Esophagus (tissue), 2 donors: Measurements from ENCODE around the gene MC1R. TPM values are rescaled to one million over a fixed set of nuclear protein-coding genes. Genes with fewer than 3 reads are reported as not detected.

ENCODE experiments used
- H3K27ac ChIP-seq, 2 donors: one replicate each; pipeline ENCODE4 v1.5.1; 2013; ENCODE audit warnings: low read depth in 2 of 2, mild to moderate bottlenecking in 2 of 2, inconsistent platforms in 1 of 2, low read length in 1 of 2, moderate library complexity in 1 of 2
- H3K27me3 ChIP-seq, 2 donors: one replicate each; pipeline ENCODE4 v1.6.1; 2013; ENCODE audit warnings: low read length in 2 of 2, control low read depth in 1 of 2, mild to moderate bottlenecking in 1 of 2; ENCODE audit not compliant: insufficient read depth in 2 of 2, control insufficient read depth in 1 of 2
- H3K36me3 ChIP-seq, 2 donors: one replicate each; pipeline ENCODE4 v1.6.1; 2013; ENCODE audit warnings: low read length in 1 of 2; ENCODE audit not compliant: control insufficient read depth in 2 of 2, insufficient read depth in 2 of 2
- H3K4me1 ChIP-seq, 2 donors: one replicate each; pipeline ENCODE4 v1.6.1; 2013; ENCODE audit warnings: low read length in 1 of 2; ENCODE audit not compliant: control insufficient read depth in 2 of 2, insufficient read depth in 2 of 2
- H3K4me3 ChIP-seq, 2 donors: one replicate each; pipeline ENCODE4 v1.5.1; 2013; ENCODE audit warnings: low read length in 2 of 2, mild to moderate bottlenecking in 2 of 2, low read depth in 1 of 2, moderate library complexity in 1 of 2
- H3K9me3 ChIP-seq, 2 donors: one replicate each; pipeline ENCODE4 v1.6.1; 2013; ENCODE audit warnings: mild to moderate bottlenecking in 2 of 2, low read depth in 1 of 2, low read length in 1 of 2, moderate library complexity in 1 of 2; ENCODE audit not compliant: control insufficient read depth in 2 of 2, insufficient read depth in 1 of 2
- WGBS, 2 donors: extraction: QIAGEN DNeasy Blood & Tissue Kit; methylation state at CpG; one replicate each; pipeline ENCODE4 v1.1.7; 2013; 5-methylcytosine and 5-hydroxymethylcytosine counted together
- polyA plus RNA-seq, 2 donors: library from polyadenylated mRNA; stranded (reverse); fragments of 200-250 nt; gene quantifications; one replicate each; pipeline ENCODE4 v1.2.3, GENCODE V29; 2013
- donor health status: healthy with polysubstance abuse.
- donor health status: Bipolar disorder and iron deficiency.

The MC1R gene
- polyA plus RNA-seq, 2 donors: 1.3 to 3.3 TPM

- Histone ChIP-seq H3K4me3 (no peak overlapping the region), H3K27me3 (no peaks in the 10 kb centered on the region), H3K9me3 (no peaks in the 10 kb centered on the region), H3K4me1 (peaks cover 0 to 5% of the 10 kb centered on the region in 2 donors), H3K36me3 (peaks cover 25 to 73% of the 10 kb centered on the region in 2 donors), H3K27ac (no peak overlapping the region)
- WGBS, 2 donors: 91 to 92% methylated on average over 26 of the region's 26 CpGs
These were observed 23.0 kb upstream of the MC1R start for GRCh38 chr16:89895482-89896250.

GRCh38 chr16:89897204-89897603 is 21.5 kb upstream of the MC1R start:
- H3K4me1 ChIP-seq: no peaks in the 10 kb centered on the region
- H3K4me3 ChIP-seq: no peak overlapping the region
- no peaks in the 10 kb centered on the region for H3K9me3 ChIP-seq
- H3K36me3 ChIP-seq: peaks cover 24 to 64% of the 10 kb centered on the region in 2 donors
- H3K27ac ChIP-seq: no peak overlapping the region
- no peaks in the 10 kb centered on the region for H3K27me3 ChIP-seq
- 96 to 97% methylated on average over 11 of the region's 11 CpGs for WGBS, 2 donors

GRCh38 chr16:89898201-89898967 is 20.3 kb upstream of the MC1R start:
- H3K4me1 ChIP-seq: no peaks in the 10 kb centered on the region
- peaks cover 23 to 58% of the 10 kb centered on the region in 2 donors for H3K36me3 ChIP-seq
- WGBS, 2 donors: 92 to 94% methylated on average over 36 of the region's 36 CpGs
- H3K9me3 ChIP-seq: no peaks in the 10 kb centered on the region
- no peak overlapping the region for H3K4me3 ChIP-seq
- no peaks in the 10 kb centered on the region for H3K27me3 ChIP-seq
- H3K27ac ChIP-seq: peak overlapping the region in 1 of 2 donors; percentile 40

- 92 to 94% methylated on average over 20 of the region's 20 CpGs for WGBS, 2 donors
- Histone ChIP-seq H3K36me3 (peaks cover 23 to 60% of the 10 kb centered on the region in 2 donors), H3K4me3 (no peak overlapping the region), H3K9me3 (no peaks in the 10 kb centered on the region), H3K27me3 (no peaks in the 10 kb centered on the region), H3K27ac (no peak overlapping the region), H3K4me1 (no peaks in the 10 kb centered on the region)
These were observed 18.7 kb upstream of the MC1R start for GRCh38 chr16:89899879-89900481.

- Histone ChIP-seq H3K9me3 (no peaks in the 10 kb centered on the region), H3K4me3 (no peak overlapping the region), H3K4me1 (no peaks in the 10 kb centered on the region), H3K27me3 (no peaks in the 10 kb centered on the region), H3K36me3 (peaks cover 23 to 62% of the 10 kb centered on the region in 2 donors), H3K27ac (no peak overlapping the region)
- WGBS, 2 donors: 91 to 92% methylated on average over 16 to 17 of the region's 17 CpGs
These were observed 17.8 kb upstream of the MC1R start for GRCh38 chr16:89900885-89901284.

GRCh38 chr16:89902980-89903379 is 15.7 kb upstream of the MC1R start:
- Histone ChIP-seq H3K9me3 (no peaks in the 10 kb centered on the region), H3K4me3 (no peak overlapping the region), H3K27me3 (no peaks in the 10 kb centered on the region), H3K4me1 (no peaks in the 10 kb centered on the region), H3K27ac (no peak overlapping the region), H3K36me3 (peaks cover 34 to 68% of the 10 kb centered on the region in 2 donors)
- 92 to 97% methylated on average over 11 of the region's 11 CpGs for WGBS, 2 donors

- WGBS, 2 donors: 89 to 90% methylated on average over 19 of the region's 19 CpGs
- Histone ChIP-seq H3K27ac (peak overlapping the region; percentile 24 to 66), H3K4me3 (no peak overlapping the region), H3K4me1 (no peaks in the 10 kb centered on the region), H3K9me3 (no peaks in the 10 kb centered on the region), H3K27me3 (no peaks in the 10 kb centered on the region), H3K36me3 (peaks cover 32 to 61% of the 10 kb centered on the region in 2 donors)
These were observed 14.7 kb upstream of the MC1R start for GRCh38 chr16:89903908-89904515.

- peaks cover 0 to 1% of the 10 kb centered on the region in 2 donors for H3K4me1 ChIP-seq
- peaks cover 28 to 60% of the 10 kb centered on the region in 2 donors for H3K36me3 ChIP-seq
- H3K27ac ChIP-seq: peak overlapping the region; percentile 34 to 66
- WGBS, 2 donors: 80 to 81% methylated on average over 31 of the region's 31 CpGs
- no peak overlapping the region for H3K4me3 ChIP-seq
- H3K9me3 ChIP-seq: no peaks in the 10 kb centered on the region
- no peaks in the 10 kb centered on the region for H3K27me3 ChIP-seq
These were observed 13.8 kb upstream of the MC1R start for GRCh38 chr16:89904606-89905510.
